ENCODE results near the gene IL20.

DNA sequence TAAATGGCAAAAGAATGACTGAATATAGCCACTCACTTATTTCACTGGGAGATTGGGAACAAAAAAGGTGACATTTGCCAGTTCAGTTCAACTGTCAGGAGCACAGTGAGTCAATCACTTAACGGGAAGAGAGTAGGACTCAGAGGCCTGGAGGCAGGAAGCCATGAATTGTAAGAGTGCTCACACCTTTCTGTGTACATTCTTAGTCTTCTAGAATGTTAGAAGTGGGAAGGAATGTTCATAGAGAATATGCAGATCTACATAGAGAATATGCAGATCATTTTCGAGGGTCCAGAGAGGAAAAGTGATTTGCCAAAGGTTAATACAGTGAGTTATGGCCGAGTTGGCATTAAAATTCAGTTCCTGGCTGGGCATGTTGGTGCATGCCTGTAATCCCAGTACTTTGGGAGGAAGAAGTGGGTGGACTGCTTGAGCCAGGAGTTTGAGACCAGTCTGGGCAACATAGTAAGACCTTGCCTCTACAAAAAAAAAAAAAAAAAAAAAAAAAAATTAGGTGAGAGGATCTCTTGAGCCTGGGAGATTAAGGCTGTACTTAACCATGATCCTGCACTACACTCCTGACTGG lies 8.3 kb downstream of the IL20 start:
- TF ChIP-seq, protein P1, sequence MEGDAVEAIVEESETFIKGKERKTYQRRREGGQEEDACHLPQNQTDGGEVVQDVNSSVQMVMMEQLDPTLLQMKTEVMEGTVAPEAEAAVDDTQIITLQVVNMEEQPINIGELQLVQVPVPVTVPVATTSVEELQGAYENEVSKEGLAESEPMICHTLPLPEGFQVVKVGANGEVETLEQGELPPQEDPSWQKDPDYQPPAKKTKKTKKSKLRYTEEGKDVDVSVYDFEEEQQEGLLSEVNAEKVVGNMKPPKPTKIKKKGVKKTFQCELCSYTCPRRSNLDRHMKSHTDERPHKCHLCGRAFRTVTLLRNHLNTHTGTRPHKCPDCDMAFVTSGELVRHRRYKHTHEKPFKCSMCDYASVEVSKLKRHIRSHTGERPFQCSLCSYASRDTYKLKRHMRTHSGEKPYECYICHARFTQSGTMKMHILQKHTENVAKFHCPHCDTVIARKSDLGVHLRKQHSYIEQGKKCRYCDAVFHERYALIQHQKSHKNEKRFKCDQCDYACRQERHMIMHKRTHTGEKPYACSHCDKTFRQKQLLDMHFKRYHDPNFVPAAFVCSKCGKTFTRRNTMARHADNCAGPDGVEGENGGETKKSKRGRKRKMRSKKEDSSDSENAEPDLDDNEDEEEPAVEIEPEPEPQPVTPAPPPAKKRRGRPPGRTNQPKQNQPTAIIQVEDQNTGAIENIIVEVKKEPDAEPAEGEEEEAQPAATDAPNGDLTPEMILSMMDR (IDR thresholded peaks at IDR 0.05) = no peak
- no peak for TF ChIP-seq POLR2A (IDR thresholded peaks at IDR 0.05)

Data from testis (tissue), 2 donors.